ENCODE measurements around the gene RNASE9.

DNA sequence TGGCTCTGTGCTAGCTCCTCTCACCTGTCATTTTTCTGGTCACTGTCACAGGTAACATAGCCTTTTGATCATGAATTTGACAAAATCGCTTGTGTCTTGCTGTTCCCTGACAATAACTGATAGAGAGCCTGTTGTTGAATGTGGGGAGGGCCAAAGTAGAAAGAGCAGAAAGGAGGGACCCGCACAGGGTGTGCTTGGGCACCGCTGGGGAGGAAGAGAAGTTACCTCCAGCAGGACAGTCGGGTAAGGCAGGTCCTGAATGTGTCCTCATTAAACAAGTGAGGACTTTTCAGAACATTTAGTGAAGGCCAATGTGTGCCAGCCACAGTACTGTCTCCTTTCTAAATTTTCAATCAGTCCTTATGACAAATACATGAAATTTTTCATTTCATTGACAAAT, 30.4 kb upstream of the RNASE9 start, which contains the start of gene RNASE12:
- TF ChIP-seq EZH2 (IDR thresholded peaks at IDR 0.05; ENCODE audit: borderline replicate concordance, insufficient read depth, low read depth, low read length, poor library complexity, severe bottlenecking): no peak
- TF ChIP-seq CTCF (IDR thresholded peaks at IDR 0.05): no peak
